Spleen (tissue), 7 donors: ENCODE results near the gene NR0B2.
A peak's percentile ranks its signal among the peaks of the same experiment; 100 is the strongest.

Source experiments
- CTCF ChIP-seq, 11 experiments: fragments of 200-600 bp in 7 of 11; fragments of 450-650 bp in 4 of 11; sonication (generic) in 4 of 11; IDR thresholded peaks in 8 of 11; conservative IDR thresholded peaks in 3 of 11; 1 replicate in 7 of 11; 2 replicates in 4 of 11; pipeline versions ENCODE4 v1.4.0 to v1.8.0; 2016 to 2021; ENCODE audit warnings: antibody characterized with exemption in 11 of 11, inconsistent platforms in 4 of 11, mild to moderate bottlenecking in 1 of 11
- POLR2AphosphoS5 ChIP-seq, 3 donors: sonication (generic); formaldehyde crosslinking; IDR thresholded peaks; one replicate each; pipeline ENCODE4 v1.5.1; 2017; ENCODE audit warnings: antibody characterized with exemption in 3 of 3
- donor health status: DM: no; HTN: no; CAD: no; lungs with moderate emphysema.
- donor health status: DM: no; HTN: no; CAD: no.
- donor health status: DM: no; HTN: no; CAD: no.

- TF ChIP-seq POLR2AphosphoS5 (IDR thresholded peaks at IDR 0.05), result peak; percentile 84 to 95 (median 89)
- TF ChIP-seq CTCF (IDR thresholded peaks at IDR 0.05 in 8 of 11, conservative IDR thresholded peaks at IDR 0.05 in 3 of 11), result peak in 2 of 11 experiments; percentile 26 to 27
Observed at GRCh38 chr1:26900001-26900814, 13.6 kb downstream of the NR0B2 start, which contains the start of gene GPATCH3.
